ENCODE results near the gene POC1A. TPM values are rescaled to one million over a fixed set of nuclear protein-coding genes. Genes with fewer than 3 reads are reported as not detected.

The POC1A gene
- total RNA-seq, 1 experiment from 2014 or later: 19.8 TPM

DNA sequence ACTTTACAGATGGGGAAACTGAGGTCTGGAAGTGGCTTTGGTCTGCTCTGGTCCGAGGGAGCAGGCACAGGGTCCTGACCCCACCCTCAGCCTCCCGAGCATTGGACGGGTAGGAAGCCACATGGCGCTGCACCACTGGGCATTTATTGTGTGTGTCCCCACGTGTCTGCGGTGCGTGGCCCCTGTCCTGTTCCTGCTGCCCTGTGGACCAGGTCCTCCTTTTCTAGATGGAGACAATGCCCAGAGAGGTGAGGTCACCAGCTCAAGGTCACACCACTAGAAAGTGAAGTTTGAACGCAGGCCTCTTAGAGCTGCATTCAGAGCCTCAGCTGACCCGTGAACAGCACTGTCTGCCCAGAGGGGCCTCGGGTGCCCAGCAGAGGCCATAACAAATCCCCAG lies 124.7 kb downstream of the POC1A start:
- no peak for DNase-seq

DNA sequence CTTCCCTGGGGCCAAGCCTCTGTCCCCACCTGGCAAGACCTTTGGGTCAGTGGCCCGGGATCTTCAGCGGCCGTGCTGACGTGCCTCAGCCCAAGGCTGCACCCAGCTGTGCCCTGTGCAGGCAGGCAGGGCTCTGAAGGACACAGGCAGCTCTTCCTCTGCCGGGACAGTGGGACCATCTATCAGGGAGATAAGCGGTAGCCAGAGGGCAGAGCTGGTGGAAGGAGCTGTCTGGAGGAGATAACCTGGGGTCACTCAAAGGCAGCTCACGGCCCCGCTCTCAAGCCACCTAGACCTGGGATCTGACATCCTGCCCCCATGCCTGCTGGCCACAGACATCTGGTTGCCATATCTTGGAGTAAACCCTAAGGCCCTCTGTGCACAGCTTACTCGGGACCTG lies 125.2 kb downstream of the POC1A start:
- no peaks in the 10 kb centered on the region for H3K27me3 ChIP-seq
- H3K36me3 ChIP-seq: no peaks in the 10 kb centered on the region
- no peak for DNase-seq
- H3K9me3 ChIP-seq: no peaks in the 10 kb centered on the region
- H3K4me3 ChIP-seq: no peak overlapping the region

More for the DNA sequence above, 124.7 kb downstream of the POC1A start:
- no peaks in the 10 kb centered on the region for H3K27me3 ChIP-seq
- no peaks in the 10 kb centered on the region for H3K36me3 ChIP-seq
- H3K4me3 ChIP-seq: no peak overlapping the region
- no peaks in the 10 kb centered on the region for H3K9me3 ChIP-seq

DNA sequence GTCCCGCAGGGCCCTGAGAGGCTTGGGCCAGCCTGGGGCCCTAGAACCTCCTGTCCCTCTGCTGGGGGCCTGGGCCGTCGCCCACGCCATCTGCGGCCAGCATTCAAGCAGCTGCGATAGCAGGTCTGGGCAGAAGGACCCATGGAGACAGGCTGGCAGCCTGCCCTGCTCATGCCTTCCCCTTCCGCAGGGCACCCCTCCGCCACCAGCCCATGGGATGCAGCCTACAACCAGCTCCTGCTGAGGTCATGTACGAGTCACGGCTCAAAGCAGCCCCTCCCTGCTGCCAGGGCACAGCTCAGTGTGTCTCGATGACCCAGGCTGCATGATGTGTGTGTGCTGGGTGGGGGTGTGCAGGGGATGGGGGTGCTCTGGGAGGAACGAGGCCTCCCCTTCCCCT lies 125.7 kb downstream of the POC1A start:
- H3K27me3 ChIP-seq: no peaks in the 10 kb centered on the region
- no peaks in the 10 kb centered on the region for H3K9me3 ChIP-seq
- DNase-seq: no peak
- no peaks in the 10 kb centered on the region for H3K36me3 ChIP-seq
- H3K4me3 ChIP-seq: no peak overlapping the region

DNA sequence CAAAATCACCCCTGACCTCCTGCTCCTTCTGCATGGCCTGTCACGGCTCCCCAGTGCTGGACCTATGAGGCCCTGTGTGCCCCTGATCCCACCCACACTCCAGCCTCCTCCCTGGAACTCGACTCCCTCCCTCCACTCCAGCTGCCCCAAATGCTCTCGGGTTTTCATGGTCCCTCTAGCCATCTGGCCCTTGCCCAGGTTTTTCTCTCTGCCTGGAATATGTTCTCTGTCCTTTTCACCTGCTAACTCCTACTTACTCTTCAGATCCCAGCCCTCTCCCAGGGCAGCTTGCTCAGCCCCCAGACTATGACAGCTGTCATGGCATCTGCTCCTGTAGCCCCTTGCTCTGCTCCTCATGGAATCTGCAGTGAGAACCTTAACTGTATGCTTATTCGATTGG lies 128.2 kb downstream of the POC1A start:
- no peaks in the 10 kb centered on the region for H3K9me3 ChIP-seq
- H3K36me3 ChIP-seq: no peaks in the 10 kb centered on the region
- H3K4me3 ChIP-seq: no peak overlapping the region
- no peaks in the 10 kb centered on the region for H3K27me3 ChIP-seq
- DNase-seq: no peak

DNA sequence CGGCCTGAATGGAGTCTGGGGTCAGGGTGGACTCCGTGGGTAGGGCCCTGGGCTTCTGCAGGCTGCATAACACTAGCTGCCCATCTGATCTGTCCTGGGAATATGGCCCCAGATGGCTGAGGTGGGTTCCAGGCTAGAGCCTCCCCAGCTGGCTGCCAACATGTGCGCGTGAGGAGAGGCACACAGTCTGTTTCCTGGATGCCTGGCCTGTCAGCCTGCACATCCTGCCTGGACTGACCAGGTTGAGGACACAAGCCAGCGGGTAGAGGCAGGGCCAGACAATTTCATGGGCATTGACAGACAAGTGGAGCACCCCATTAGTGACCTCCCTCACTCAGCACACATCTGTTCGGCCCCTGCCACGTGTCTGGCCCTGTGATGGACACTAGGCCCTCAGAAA lies 128.8 kb downstream of the POC1A start:
- Histone ChIP-seq H3K4me3 (no peak overlapping the region), H3K27me3 (no peaks in the 10 kb centered on the region), H3K36me3 (no peaks in the 10 kb centered on the region), H3K9me3 (no peaks in the 10 kb centered on the region)
- DNase-seq: no peak

Other genes starting within 250 kb of the POC1A start
- 59.3 and 78.5 TPM in 2 replicates for gene RRP9, start 212.5 kb downstream of the POC1A start, total RNA-seq (2014; rRNA removed; shearing (Covaris generic); ENCODE audit: low replicate concordance)
- 5.9 and 13.8 TPM in 2 replicates for gene PARP3, start 212.1 kb downstream of the POC1A start, total RNA-seq (2014; rRNA removed; shearing (Covaris generic); ENCODE audit: low replicate concordance)
- not detected in 2 replicates for gene GPR62, start 199.0 kb downstream of the POC1A start, total RNA-seq (2014; rRNA removed; shearing (Covaris generic); ENCODE audit: low replicate concordance)
- gene PCBP4, start 187.0 kb downstream of the POC1A start, total RNA-seq (2014; rRNA removed; shearing (Covaris generic); ENCODE audit: low replicate concordance): 24.8 and 28.1 TPM in 2 replicates
- 10.0 and 15.6 TPM in 2 replicates for gene ABHD14B, start 180.4 kb downstream of the POC1A start, total RNA-seq (2014; rRNA removed; shearing (Covaris generic); ENCODE audit: low replicate concordance)
- 6.5 TPM in 1 of 2 replicates, not detected in the other for gene ABHD14A, start 179.4 kb downstream of the POC1A start, total RNA-seq (2014; rRNA removed; shearing (Covaris generic); ENCODE audit: low replicate concordance)
- 17.2 and 46.4 TPM in 2 replicates for gene ACY1, start 170.9 kb downstream of the POC1A start, total RNA-seq (2014; rRNA removed; shearing (Covaris generic); ENCODE audit: low replicate concordance)
- gene RPL29, start 158.5 kb downstream of the POC1A start, total RNA-seq (2014; rRNA removed; shearing (Covaris generic); ENCODE audit: low replicate concordance): 598 and 1,092 TPM in 2 replicates
- 2.1 and 9.7 TPM in 2 replicates for gene DUSP7, start 97.9 kb downstream of the POC1A start, total RNA-seq (2014; rRNA removed; shearing (Covaris generic); ENCODE audit: low replicate concordance)
- gene ALAS1, start 43.7 kb upstream of the POC1A start, total RNA-seq (2014; rRNA removed; shearing (Covaris generic); ENCODE audit: low replicate concordance): 33.7 and 34.0 TPM in 2 replicates
- gene TLR9, start 71.2 kb upstream of the POC1A start, total RNA-seq (2014; rRNA removed; shearing (Covaris generic); ENCODE audit: low replicate concordance): not detected in 2 replicates
- gene TWF2, start 84.7 kb upstream of the POC1A start, total RNA-seq (2014; rRNA removed; shearing (Covaris generic); ENCODE audit: low replicate concordance): 37.4 and 100 TPM in 2 replicates
- gene PPM1M, start 91.3 kb upstream of the POC1A start, total RNA-seq (2014; rRNA removed; shearing (Covaris generic); ENCODE audit: low replicate concordance): 7.9 and 16.2 TPM in 2 replicates
- gene WDR82, start 124.2 kb upstream of the POC1A start, total RNA-seq (2014; rRNA removed; shearing (Covaris generic); ENCODE audit: low replicate concordance): 27.6 and 40.0 TPM in 2 replicates
- 2.3 and 10.6 TPM in 2 replicates for gene GLYCTK, start 133.4 kb upstream of the POC1A start, total RNA-seq (2014; rRNA removed; shearing (Covaris generic); ENCODE audit: low replicate concordance)
- gene DNAH1, start 161.9 kb upstream of the POC1A start, total RNA-seq (2014; rRNA removed; shearing (Covaris generic); ENCODE audit: low replicate concordance): 0.49 and 1.2 TPM in 2 replicates

All from MG63 (cell line).